Endothelial cell of umbilical vein (primary cell): Measurements from ENCODE around the gene IQCE. TPM values are rescaled to one million over a fixed set of nuclear protein-coding genes. Genes with fewer than 3 reads are reported as not detected.

Source experiments
- BruUV-seq: library from RNA; stranded (reverse); fragments of 400-500 nt; replicated peaks from 2 replicates; lab custom pipeline; 2021; lab: Mats Ljungman, UMichigan
- CTCF ChIA-PET: fragments of 300-600, 350-600 bp; sonication (Branson Sonifier 250); formaldehyde crosslinking; loops from one replicate; lab custom pipeline; 2021; ENCODE audit warnings: antibody characterized with exemption, inconsistent platforms; lab: Charles Lee
- POLR2A ChIA-PET: fragments of 300-600, 350-600 bp; sonication (Branson Sonifier 250); formaldehyde crosslinking; loops from one replicate; lab custom pipeline; 2021; ENCODE audit warnings: antibody characterized with exemption, inconsistent platforms; lab: Charles Lee
- DNase-seq: peaks from one replicate; pipeline ENCODE4 v3.0.0-alpha.2; 2011; ENCODE audit warnings: low read depth, low spot score
- FAIRE-seq: peaks from 2 replicates; lab custom pipeline; 2011; peaks lifted over from hg19 to GRCh38; lab: Jason Lieb, UNC
- H2AFZ ChIP-seq: 2 replicates; pipeline ENCODE4 v1.6.0; 2012; ENCODE audit warnings: low read depth, low read length, control low read depth, inconsistent platforms
- H3K27ac ChIP-seq: 2 replicates; pipeline ENCODE4 v1.5.1; 2011; ENCODE audit warnings: low read depth, mild to moderate bottlenecking, control low read depth, low read length, moderate library complexity; ENCODE audit not compliant: insufficient read depth
- H3K27me3 ChIP-seq, 2 experiments: 2 replicates each; pipeline versions ENCODE4 v1.6.0 to v1.6.1; 2011; ENCODE audit warnings: low read length in 2 of 2, mixed read lengths in 1 of 2; ENCODE audit not compliant: control insufficient read depth in 2 of 2, insufficient read depth in 2 of 2
- H3K36me3 ChIP-seq, 2 experiments: 2 replicates in 1 of 2; 3 replicates in 1 of 2; pipeline ENCODE4 v1.5.1; 2011; ENCODE audit warnings: low read length in 2 of 2, mild to moderate bottlenecking in 1 of 2, moderate library complexity in 1 of 2; ENCODE audit not compliant: control insufficient read depth in 2 of 2, insufficient read depth in 2 of 2; ENCODE audit errors: extremely low read depth in 1 of 2
- H3K4me1 ChIP-seq: 3 replicates; pipeline ENCODE4 v1.5.1; 2011; ENCODE audit warnings: mild to moderate bottlenecking, low read length; ENCODE audit not compliant: control insufficient read depth, insufficient read depth; ENCODE audit errors: extremely low read depth
- H3K4me2 ChIP-seq: 2 replicates; pipeline ENCODE4 v1.6.1; 2011; ENCODE audit warnings: low read length, control low read depth, mixed read lengths; ENCODE audit not compliant: insufficient read depth
- H3K4me3 ChIP-seq, 3 experiments: fragments of 200-600 bp in 1 of 3; sonication (generic), shearing (Covaris generic) in 1 of 3; replicated peaks in 1 of 3; 2 replicates each; pipeline ENCODE4 v1.5.1; 2011 to 2016; ENCODE audit warnings: control low read depth in 3 of 3, low read length in 3 of 3, mild to moderate bottlenecking in 2 of 3, inconsistent platforms in 1 of 3, low read depth in 1 of 3, moderate library complexity in 1 of 3; ENCODE audit not compliant: insufficient read depth in 1 of 3
- H3K79me2 ChIP-seq: 2 replicates; pipeline ENCODE4 v1.6.0; 2012; ENCODE audit warnings: low read length, inconsistent platforms; ENCODE audit not compliant: control insufficient read depth, insufficient read depth
- H3K9ac ChIP-seq: replicated peaks from 2 replicates; pipeline ENCODE3; 2011; ENCODE audit warnings: low read length, control low read depth; ENCODE audit not compliant: insufficient read depth; ENCODE audit errors: extremely low read depth
- H3K9me1 ChIP-seq: replicated peaks from 3 replicates; pipeline ENCODE4 v1.6.0; 2011; ENCODE audit warnings: mild to moderate bottlenecking, low read length; ENCODE audit not compliant: control insufficient read depth, insufficient read depth; ENCODE audit errors: extremely low read depth
- H3K9me3 ChIP-seq: replicated peaks from 2 replicates; pipeline ENCODE4 v1.5.1; 2012; ENCODE audit warnings: low read length, inconsistent platforms; ENCODE audit not compliant: control insufficient read depth, insufficient read depth
- H4K20me1 ChIP-seq: replicated peaks from 2 replicates; pipeline ENCODE3; 2011; ENCODE audit warnings: mild to moderate bottlenecking, low read length; ENCODE audit not compliant: control insufficient read depth, insufficient read depth; ENCODE audit errors: extremely low read depth
- EZH2 ChIP-seq: IDR thresholded peaks from 2 replicates; pipeline ENCODE4 v1.6.1; 2012; ENCODE audit warnings: borderline replicate concordance, low read depth, mild to moderate bottlenecking, moderate library complexity, low read length, inconsistent platforms; ENCODE audit not compliant: severe bottlenecking
- FOS ChIP-seq: IDR thresholded peaks from 2 replicates; pipeline ENCODE4 v1.6.1; 2011; ENCODE audit warnings: mild to moderate bottlenecking, low read length, moderate library complexity, borderline replicate concordance; ENCODE audit not compliant: insufficient read depth
- GATA2 ChIP-seq: IDR thresholded peaks from 2 replicates; pipeline ENCODE4 v1.7.0; 2011; ENCODE audit warnings: low read depth, mild to moderate bottlenecking, moderate library complexity, mixed read lengths, low read length; ENCODE audit not compliant: insufficient read length, insufficient read depth
- JUN ChIP-seq: IDR thresholded peaks from 2 replicates; pipeline ENCODE4 v1.6.1; 2011; ENCODE audit warnings: borderline replicate concordance, low read depth; ENCODE audit not compliant: insufficient read length, insufficient read depth
- MYC ChIP-seq: IDR thresholded peaks from one replicate; pipeline ENCODE4 v1.6.1; 2011; ENCODE audit warnings: mild to moderate bottlenecking, low read depth, low read length
- POLR2A ChIP-seq: IDR thresholded peaks from 2 replicates; pipeline ENCODE4 v1.6.1; 2012; ENCODE audit warnings: low read depth, mild to moderate bottlenecking, control low read depth, low read length
- POLR2AphosphoS5 ChIP-seq: IDR thresholded peaks from 2 replicates; pipeline ENCODE4 v1.6.1; 2012; ENCODE audit warnings: low read depth, mild to moderate bottlenecking, control low read depth, low read length, moderate library complexity; ENCODE audit not compliant: insufficient read depth
- dilution Hi-C: fragments of 300-500 bp; cut with MboI; formaldehyde crosslinking; loops from one replicate; pipeline ENCODE4 v1.15.0; 2019; ENCODE audit warnings: low sequenced_read_pairs; ENCODE audit not compliant: extremely low pct_ligation_motif_present
- intact Hi-C: fragments of 100-400 bp; cut with micrococcal nuclease; formaldehyde crosslinking; loops from one replicate; pipeline ENCODE4 v1.10.0; 2022
- polyA plus RNA-seq, 4 experiments: library from polyadenylated mRNA; depleted of rRNA in 3 of 4; stranded (reverse) in 3 of 4; unstranded in 1 of 4; fragments of >200 nt; gene quantifications; 2 replicates each; pipeline versions ENCODE4 v1.2.1 to v1.2.3, GENCODE V29; 2011 to 2012; ENCODE audit warnings: missing spikeins in 1 of 4
- total RNA-seq: library from RNA; stranded (reverse); gene quantifications from 2 replicates; pipeline ENCODE4 v1.2.3, GENCODE V29; 2021
- TF ChIP-seq, protein P1 (sequence below): IDR thresholded peaks from 2 replicates; pipeline ENCODE4 v1.6.1; 2011; ENCODE audit not compliant: insufficient read depth, insufficient read length
- TF ChIP-seq, protein P2 (sequence below), 2 donors: IDR thresholded peaks; 1 replicate in 1 of 2; 2 replicates in 1 of 2; pipeline ENCODE4 v1.5.1; 2011; ENCODE audit warnings: low read length in 2 of 2, mild to moderate bottlenecking in 2 of 2, moderate library complexity in 2 of 2, control low read depth in 1 of 2, inconsistent platforms in 1 of 2, low read depth in 1 of 2; ENCODE audit not compliant: insufficient read depth in 1 of 2; ENCODE audit errors: extremely low read depth in 1 of 2

The IQCE gene
- total and polyA plus RNA-seq, 2 donors (not counting 3 experiments of a cell fraction or from before 2014, with no cell fraction given) = 4.9 to 14.5 TPM

DNA sequence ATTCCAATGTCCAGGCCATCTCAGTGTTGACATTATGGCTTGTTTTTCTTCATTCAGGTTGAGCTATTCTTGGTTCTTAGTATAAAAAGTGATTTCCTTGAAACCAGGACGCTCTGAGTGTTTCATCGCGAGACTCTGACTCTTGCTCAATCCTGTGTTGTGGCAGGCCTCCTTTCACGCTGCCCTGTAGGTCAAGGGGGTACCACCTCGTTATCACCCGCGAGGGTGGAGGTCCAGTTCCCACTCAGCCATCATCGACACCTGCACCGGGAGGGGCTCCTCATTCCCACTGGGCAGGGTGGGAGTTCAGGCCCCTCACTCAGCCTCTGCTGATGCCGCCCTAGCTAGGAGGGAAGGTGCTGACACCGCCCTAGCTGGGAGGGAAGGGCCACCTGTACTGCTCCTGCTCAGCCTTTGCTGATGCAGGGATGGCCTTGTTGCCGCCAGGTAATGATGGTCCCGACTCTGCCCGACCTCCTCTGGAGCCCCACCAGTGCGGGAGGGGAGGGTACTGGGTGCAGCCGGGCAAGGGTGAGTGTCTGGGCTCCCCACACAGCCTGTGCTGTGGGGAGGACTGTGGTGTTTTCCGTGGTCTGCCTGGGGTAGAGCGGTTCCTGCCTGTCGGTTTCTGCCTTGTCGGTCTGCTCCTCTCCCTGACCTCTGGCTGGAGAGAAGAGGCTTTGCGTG lies 16.4 kb downstream of the IQCE start:
- no peak overlapping the region for H3K4me2 ChIP-seq
- DNase-seq (no peak), FAIRE-seq (no peak)
- H3K27ac ChIP-seq = no peak overlapping the region
- H2AFZ ChIP-seq = no peak overlapping the region
- ChIA-PET CTCF (interaction anchor here (1.4 kb wide), 1 partner anchor 34 kb away, joined by 3 read pairs; no protein-coding TSS in a partner anchor), POLR2A (no interaction called here)
- H3K36me3 ChIP-seq = peaks cover 0 to 3% of the 10 kb centered on the region in 2 experiments
- H3K9ac ChIP-seq = no peak overlapping the region
- BruUV-seq = no TSS peak
- no peak for TF ChIP-seq POLR2AphosphoS5
- H3K27me3 ChIP-seq = no peaks in the 10 kb centered on the region
- no peaks in the 10 kb centered on the region for H4K20me1 ChIP-seq
- no peaks in the 10 kb centered on the region for H3K9me1 ChIP-seq
- no peak overlapping the region for H3K4me3 ChIP-seq
- no peaks in the 10 kb centered on the region for H3K9me3 ChIP-seq
- peaks cover 20% of the 10 kb centered on the region for H3K4me1 ChIP-seq
- dilution Hi-C loops = no loop called here
- H3K79me2 ChIP-seq = no peaks in the 10 kb centered on the region
- intact Hi-C loops = no loop called here

DNA sequence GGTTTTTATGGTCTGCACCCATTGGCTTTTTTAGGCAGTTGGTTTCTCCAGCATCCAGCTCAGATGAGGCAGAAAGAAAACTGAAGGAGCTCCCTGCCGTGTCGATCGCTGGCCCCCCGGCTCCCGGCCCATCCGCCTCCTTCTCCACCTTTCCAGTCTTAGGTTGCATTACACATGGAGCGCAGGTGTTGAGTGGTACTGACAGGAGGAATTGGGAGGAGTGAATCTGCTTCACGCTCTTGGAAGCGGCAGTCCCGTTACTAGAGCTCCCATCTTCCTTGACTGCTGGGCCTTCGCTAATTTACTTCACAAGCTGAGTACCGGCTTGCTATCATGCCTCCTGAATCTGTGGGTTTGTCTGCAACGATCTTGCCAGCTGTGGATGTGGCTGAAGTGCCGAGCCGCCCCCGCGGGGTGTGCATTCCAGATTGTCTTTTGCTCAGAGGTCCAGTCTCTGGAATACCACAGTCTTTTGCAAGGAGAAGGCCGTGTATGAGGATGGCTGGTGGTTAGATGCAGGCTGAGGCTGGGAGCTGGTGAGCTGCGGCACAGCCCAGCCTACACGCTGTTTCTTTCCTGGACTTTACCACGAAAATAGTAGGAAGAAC lies 17.1 kb downstream of the IQCE start:
- intact Hi-C loops = no loop called here
- FAIRE-seq = no peak
- H3K27ac ChIP-seq = no peak overlapping the region

More for the DNA sequence above, 17.1 kb downstream of the IQCE start:
- no peak overlapping the region for H3K9ac ChIP-seq
- H3K4me3 ChIP-seq = no peak overlapping the region
- peaks cover 0 to 3% of the 10 kb centered on the region in 2 experiments for H3K36me3 ChIP-seq
- no peaks in the 10 kb centered on the region for H3K9me3 ChIP-seq
- H3K4me2 ChIP-seq = no peak overlapping the region
- peaks cover 17% of the 10 kb centered on the region for H3K4me1 ChIP-seq
- ChIA-PET CTCF (interaction anchor here (0.6 to 1.4 kb wide), 2 partner anchors 33 to 401 kb away, joined by 3 read pairs; no protein-coding TSS in a partner anchor), POLR2A (no interaction called here)
- BruUV-seq = no TSS peak
- H3K27me3 ChIP-seq = no peaks in the 10 kb centered on the region
- no peaks in the 10 kb centered on the region for H4K20me1 ChIP-seq
- dilution Hi-C loops = no loop called here
- no peaks in the 10 kb centered on the region for H3K79me2 ChIP-seq
- TF ChIP-seq MYC (no peak), POLR2AphosphoS5 (no peak), EZH2 (no peak), JUN (no peak), FOS (no peak), GATA2 (no peak), POLR2A (no peak)
- TF ChIP-seq, protein P1, sequence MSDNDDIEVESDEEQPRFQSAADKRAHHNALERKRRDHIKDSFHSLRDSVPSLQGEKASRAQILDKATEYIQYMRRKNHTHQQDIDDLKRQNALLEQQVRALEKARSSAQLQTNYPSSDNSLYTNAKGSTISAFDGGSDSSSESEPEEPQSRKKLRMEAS = no peak
- TF ChIP-seq, protein P2, sequence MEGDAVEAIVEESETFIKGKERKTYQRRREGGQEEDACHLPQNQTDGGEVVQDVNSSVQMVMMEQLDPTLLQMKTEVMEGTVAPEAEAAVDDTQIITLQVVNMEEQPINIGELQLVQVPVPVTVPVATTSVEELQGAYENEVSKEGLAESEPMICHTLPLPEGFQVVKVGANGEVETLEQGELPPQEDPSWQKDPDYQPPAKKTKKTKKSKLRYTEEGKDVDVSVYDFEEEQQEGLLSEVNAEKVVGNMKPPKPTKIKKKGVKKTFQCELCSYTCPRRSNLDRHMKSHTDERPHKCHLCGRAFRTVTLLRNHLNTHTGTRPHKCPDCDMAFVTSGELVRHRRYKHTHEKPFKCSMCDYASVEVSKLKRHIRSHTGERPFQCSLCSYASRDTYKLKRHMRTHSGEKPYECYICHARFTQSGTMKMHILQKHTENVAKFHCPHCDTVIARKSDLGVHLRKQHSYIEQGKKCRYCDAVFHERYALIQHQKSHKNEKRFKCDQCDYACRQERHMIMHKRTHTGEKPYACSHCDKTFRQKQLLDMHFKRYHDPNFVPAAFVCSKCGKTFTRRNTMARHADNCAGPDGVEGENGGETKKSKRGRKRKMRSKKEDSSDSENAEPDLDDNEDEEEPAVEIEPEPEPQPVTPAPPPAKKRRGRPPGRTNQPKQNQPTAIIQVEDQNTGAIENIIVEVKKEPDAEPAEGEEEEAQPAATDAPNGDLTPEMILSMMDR (IDR thresholded peaks at IDR 0.05; ENCODE audit: extremely low read depth in 1 of 2, insufficient read depth in 1 of 2, low read depth in 1 of 2, low read length in 2 of 2) = no peak
- no peak overlapping the region for H2AFZ ChIP-seq
- no peak for DNase-seq
- H3K9me1 ChIP-seq = no peaks in the 10 kb centered on the region
